K562 (cell line): ENCODE results near the gene IQCN. TPM values are rescaled to one million over a fixed set of nuclear protein-coding genes. Genes with fewer than 3 reads are reported as not detected.

Experiments used
- ATAC-seq: fragments of 200-7000 bp; cut with Tn5 transposase; 3 replicates; pipeline ENCODE4 v1.9.1; 2020; ENCODE audit warnings: moderate library complexity
- BruUV-seq: library from RNA; stranded (reverse); fragments of 400-500 nt; replicated peaks from 2 replicates; lab custom pipeline; 2021; lab: Mats Ljungman, UMichigan
- CTCF ChIA-PET: fragments of 300-600 bp; formaldehyde crosslinking; extraction: SDS; loops from one replicate; lab custom pipeline; 2021; ENCODE audit warnings: low intra/inter-chr PET ratio; lab: Yijun Ruan, JAX
- POLR2A ChIA-PET: fragments of 300-600, 350-650 bp; sonication (Branson Sonifier 250); formaldehyde crosslinking; extraction: SDS; loops from one replicate; lab custom pipeline; 2021; ENCODE audit warnings: antibody characterized with exemption, inconsistent platforms; lab: Yijun Ruan, JAX
- DNase-seq, 4 experiments: peaks; one replicate each; pipeline versions ENCODE4 v3.0.0 to v3.0.0-alpha.2; 2011 to 2018; ENCODE audit warnings: low spot score in 3 of 4, mixed read lengths in 3 of 4; ENCODE audit errors: extremely low read depth in 1 of 4
- FAIRE-seq: peaks from 2 replicates; lab custom pipeline; 2011; peaks lifted over from hg19 to GRCh38; lab: Jason Lieb, UNC
- H2AFZ ChIP-seq: 2 replicates; pipeline ENCODE4 v1.6.0; 2011; ENCODE audit warnings: low read depth, low read length, control low read depth, inconsistent platforms
- H3K27ac ChIP-seq: fragments of 200-600 bp; 3 replicates; pipeline ENCODE4 v1.8.0; 2011; ENCODE audit warnings: low read depth, mild to moderate bottlenecking, control low read depth, inconsistent platforms, low read length, moderate library complexity, mixed read lengths; ENCODE audit errors: extremely low read depth
- H3K27me3 ChIP-seq, 2 experiments: fragments of 300-600 bp in 1 of 2; 2 replicates in 1 of 2; 3 replicates in 1 of 2; pipeline versions ENCODE4 v1.6.0 to v1.8.0; 2011; ENCODE audit warnings: inconsistent platforms in 2 of 2, low read length in 2 of 2, mild to moderate bottlenecking in 1 of 2, mixed read lengths in 1 of 2, moderate library complexity in 1 of 2; ENCODE audit not compliant: control insufficient read depth in 2 of 2, insufficient read depth in 2 of 2
- H3K36me3 ChIP-seq: fragments of 300-600 bp; 3 replicates; pipeline ENCODE4 v1.8.0; 2011; ENCODE audit warnings: mild to moderate bottlenecking, low read length, inconsistent platforms; ENCODE audit not compliant: control insufficient read depth, insufficient read depth
- H3K4me1 ChIP-seq, 2 experiments: fragments of 200-600 bp in 1 of 2; replicated peaks in 1 of 2; 2 replicates in 1 of 2; 3 replicates in 1 of 2; pipeline versions ENCODE4 v1.5.1 to v1.8.0; 2011; ENCODE audit warnings: inconsistent platforms in 2 of 2, low read length in 2 of 2, mild to moderate bottlenecking in 1 of 2, mixed read lengths in 1 of 2, moderate library complexity in 1 of 2; ENCODE audit not compliant: control insufficient read depth in 2 of 2, insufficient read depth in 2 of 2
- H3K4me2 ChIP-seq: 2 replicates; pipeline ENCODE4 v1.6.1; 2011; ENCODE audit warnings: low read length, control low read depth, inconsistent platforms, mixed read lengths; ENCODE audit not compliant: insufficient read depth
- H3K4me3 ChIP-seq: fragments of 200-600 bp; sonication (generic), shearing (Covaris generic); 2 replicates; pipeline ENCODE4 v1.5.1; 2016; ENCODE audit warnings: control low read depth, inconsistent platforms
- H3K79me2 ChIP-seq: fragments of 200-600 bp; 3 replicates; pipeline ENCODE4 v1.8.0; 2011; ENCODE audit warnings: low read length, inconsistent platforms; ENCODE audit not compliant: control insufficient read depth, insufficient read depth
- H3K9ac ChIP-seq, 2 experiments: 2 replicates each; pipeline versions ENCODE4 v1.6.0 to v1.6.1; 2011; ENCODE audit warnings: low read depth in 2 of 2, low read length in 2 of 2, control low read depth in 1 of 2, inconsistent platforms in 1 of 2, mild to moderate bottlenecking in 1 of 2, mixed read lengths in 1 of 2; ENCODE audit not compliant: insufficient read depth in 1 of 2
- H3K9me1 ChIP-seq: one replicate; pipeline ENCODE4 v1.6.0; 2011; ENCODE audit warnings: inconsistent platforms, mild to moderate bottlenecking, low read length, moderate library complexity; ENCODE audit not compliant: control insufficient read depth, insufficient read depth
- H3K9me3 ChIP-seq: replicated peaks from 2 replicates; pipeline ENCODE4 v1.5.1; 2011; ENCODE audit warnings: low read depth, low read length, inconsistent platforms; ENCODE audit not compliant: control insufficient read depth, insufficient read depth
- H4K20me1 ChIP-seq: replicated peaks from 2 replicates; pipeline ENCODE4 v1.6.1; 2011; ENCODE audit warnings: low read length, inconsistent platforms, mixed read lengths; ENCODE audit not compliant: control insufficient read depth, insufficient read depth
- BMI1 ChIP-seq: fragments of 150-350 bp; IDR thresholded peaks from 2 replicates; pipeline ENCODE4 v1.6.1; 2014; ENCODE audit warnings: low read length
- ETV1 ChIP-seq: fragments of 450-650 bp; conservative IDR thresholded peaks from 2 replicates; pipeline ENCODE4 v1.6.1; 2016; ENCODE audit warnings: missing genetic modification characterization, control low read depth, low read depth, missing compliant biosample characterization
- HDAC2 ChIP-seq: fragments of 450-650 bp; IDR thresholded peaks from 2 replicates; pipeline ENCODE4 v1.6.1; 2016; ENCODE audit warnings: mild to moderate bottlenecking
- JUNB ChIP-seq: fragments of 450-650 bp; formaldehyde crosslinking; conservative IDR thresholded peaks from 2 replicates; pipeline ENCODE4 v1.4.0; 2020; ENCODE audit warnings: mild to moderate bottlenecking
- NFE2L1 ChIP-seq: fragments of 450-650 bp; IDR thresholded peaks from 2 replicates; pipeline ENCODE4 v1.6.1; 2016; ENCODE audit warnings: missing genetic modification characterization, low read depth, mild to moderate bottlenecking, missing compliant biosample characterization, moderate library complexity, borderline replicate concordance
- NR1H2 ChIP-seq: sonication (generic); formaldehyde crosslinking; IDR thresholded peaks from 2 replicates; pipeline ENCODE4 v1.4.0; 2020; ENCODE audit warnings: mild to moderate bottlenecking, missing genetic modification reagents
- RBFOX2 ChIP-seq: fragments of 200-400 bp; formaldehyde crosslinking; IDR thresholded peaks from 2 replicates; pipeline ENCODE4 v1.6.1; 2017; ENCODE audit warnings: low read depth, mild to moderate bottlenecking, low read length, moderate library complexity
- SMARCC2 ChIP-seq: fragments of 450-650 bp; IDR thresholded peaks from 2 replicates; pipeline ENCODE4 v1.6.1; 2017; ENCODE audit warnings: antibody characterized with exemption, moderate library complexity, mild to moderate bottlenecking, low read depth
- ZNF133 ChIP-seq: fragments of 250-450 bp; sonication (Bioruptor Pico); IDR thresholded peaks from 2 replicates; pipeline ENCODE4 v1.4.0; 2020; ENCODE audit warnings: mild to moderate bottlenecking
- ZNF197 ChIP-seq: fragments of 200-800 bp; sonication (Bioruptor generic); IDR thresholded peaks from 2 replicates; pipeline ENCODE4 v1.6.1; 2016; ENCODE audit warnings: low read depth, missing genetic modification characterization, missing compliant biosample characterization
- WGBS: fragments of 100-300 bp; shearing (Covaris generic); methylation state at CpG from one replicate; pipeline ENCODE4 v1.1.6; 2016; ENCODE audit warnings: low coverage, mixed read lengths; ENCODE audit not compliant: insufficient coverage; ENCODE audit errors: missing lambda C conversion rate; 5-methylcytosine and 5-hydroxymethylcytosine counted together
- in situ Hi-C: fragments of 300-500 bp; cut with MboI; formaldehyde crosslinking; loops from 4 replicates; pipeline ENCODE4 v1.15.0; 2018; ENCODE audit warnings: inconsistent platforms, mixed read lengths
- intact Hi-C: fragments of 100-400 bp; cut with micrococcal nuclease; formaldehyde crosslinking; loops from 2 replicates; pipeline ENCODE4 v1.14.2; 2022
- polyA plus RNA-seq, 8 experiments: library from polyadenylated mRNA; depleted of rRNA in 4 of 8; stranded (reverse) in 5 of 8; unstranded in 3 of 8; fragments of >200 nt; fragmentation: Nextera tagmentation in 2 of 8; fragmentation: Illumina TruSeq in 1 of 8; extraction: Ambion mirVana in 2 of 8; extraction: Trizol in 1 of 8; gene quantifications; 2 replicates each; pipeline versions ENCODE4 v1.2.1 to v1.2.3, GENCODE V29; 2011 to 2014; ENCODE audit warnings: inconsistent platforms in 1 of 8, missing spikeins in 1 of 8
- total RNA-seq, 7 experiments: library from RNA; depleted of rRNA in 6 of 7; stranded (reverse); fragments of >200 nt in 6 of 7; fragmentation: Illumina TruSeq in 2 of 7; extraction: Trizol in 2 of 7; gene quantifications; 2 replicates each; pipeline versions ENCODE4 v1.2.1 to v1.2.3, GENCODE V29; 2011 to 2021; ENCODE audit warnings: low replicate concordance in 1 of 7
- TF ChIP-seq, protein P1 (sequence below): fragments of 250-450 bp; sonication (Bioruptor Pico); IDR thresholded peaks from 2 replicates; pipeline ENCODE4 v1.5.0; 2021; ENCODE audit warnings: mild to moderate bottlenecking, borderline replicate concordance
- TF ChIP-seq, protein P2 (sequence below): fragments of 200-800 bp; sonication (Bioruptor generic); IDR thresholded peaks from 2 replicates; pipeline ENCODE4 v1.6.1; 2017; ENCODE audit warnings: missing genetic modification characterization, missing compliant biosample characterization

Gene IQCN
- total and polyA plus RNA-seq, 9 of the 15 experiments (the other 6 are each of a cell fraction or from before 2014, with no cell fraction given), result 0.01 to 0.07 (median 0.04) TPM; not detected in 3

DNA sequence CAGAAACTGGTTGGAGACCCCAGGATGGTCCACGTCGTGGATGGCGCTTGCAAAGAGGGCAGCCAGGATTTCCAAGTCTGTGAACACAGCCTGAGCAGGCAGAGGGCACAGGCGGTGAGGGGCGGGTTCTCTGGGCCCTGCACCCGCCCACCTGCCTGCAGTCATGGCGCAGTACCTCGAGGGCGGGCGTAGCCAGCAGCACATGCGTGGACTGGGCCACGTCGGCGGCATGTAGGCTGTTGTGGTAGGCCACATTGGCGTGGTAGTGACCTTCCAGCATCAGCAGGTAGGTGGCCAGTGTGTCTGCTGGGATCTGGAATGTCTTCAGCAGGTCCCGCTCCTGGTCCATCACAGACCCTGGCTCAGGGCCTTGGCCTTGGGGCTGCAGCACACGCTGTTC, 56.1 kb downstream of the IQCN start:
- WGBS, result 44% methylated on average over 17 of the region's 17 CpGs
- H3K27me3 ChIP-seq, result no peaks in the 10 kb centered on the region
- no peak for TF ChIP-seq BMI1
- no peak for TF ChIP-seq SMARCC2
- TF ChIP-seq NFE2L1 (tag), result no peak
- TF ChIP-seq ETV1 (tag), result no peak
- TF ChIP-seq ZNF197 (CRISPR knock-in tag), result no peak
- no peak for TF ChIP-seq RBFOX2
- no peak for TF ChIP-seq HDAC2
- TF ChIP-seq NR1H2 (CRISPR knock-in tag), result no peak
- no peak for TF ChIP-seq JUNB (CRISPR knock-in tag)
- TF ChIP-seq, protein P1, sequence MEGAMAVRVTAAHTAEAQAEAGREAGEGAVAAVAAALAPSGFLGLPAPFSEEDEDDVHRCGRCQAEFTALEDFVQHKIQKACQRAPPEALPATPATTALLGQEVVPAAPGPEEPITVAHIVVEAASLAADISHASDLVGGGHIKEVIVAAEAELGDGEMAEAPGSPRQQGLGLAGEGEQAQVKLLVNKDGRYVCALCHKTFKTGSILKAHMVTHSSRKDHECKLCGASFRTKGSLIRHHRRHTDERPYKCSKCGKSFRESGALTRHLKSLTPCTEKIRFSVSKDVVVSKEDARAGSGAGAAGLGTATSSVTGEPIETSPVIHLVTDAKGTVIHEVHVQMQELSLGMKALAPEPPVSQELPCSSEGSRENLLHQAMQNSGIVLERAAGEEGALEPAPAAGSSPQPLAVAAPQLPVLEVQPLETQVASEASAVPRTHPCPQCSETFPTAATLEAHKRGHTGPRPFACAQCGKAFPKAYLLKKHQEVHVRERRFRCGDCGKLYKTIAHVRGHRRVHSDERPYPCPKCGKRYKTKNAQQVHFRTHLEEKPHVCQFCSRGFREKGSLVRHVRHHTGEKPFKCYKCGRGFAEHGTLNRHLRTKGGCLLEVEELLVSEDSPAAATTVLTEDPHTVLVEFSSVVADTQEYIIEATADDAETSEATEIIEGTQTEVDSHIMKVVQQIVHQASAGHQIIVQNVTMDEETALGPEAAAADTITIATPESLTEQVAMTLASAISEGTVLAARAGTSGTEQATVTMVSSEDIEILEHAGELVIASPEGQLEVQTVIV, result no peak
- TF ChIP-seq ZNF133 (CRISPR knock-in tag), result no peak
- TF ChIP-seq, protein P2, sequence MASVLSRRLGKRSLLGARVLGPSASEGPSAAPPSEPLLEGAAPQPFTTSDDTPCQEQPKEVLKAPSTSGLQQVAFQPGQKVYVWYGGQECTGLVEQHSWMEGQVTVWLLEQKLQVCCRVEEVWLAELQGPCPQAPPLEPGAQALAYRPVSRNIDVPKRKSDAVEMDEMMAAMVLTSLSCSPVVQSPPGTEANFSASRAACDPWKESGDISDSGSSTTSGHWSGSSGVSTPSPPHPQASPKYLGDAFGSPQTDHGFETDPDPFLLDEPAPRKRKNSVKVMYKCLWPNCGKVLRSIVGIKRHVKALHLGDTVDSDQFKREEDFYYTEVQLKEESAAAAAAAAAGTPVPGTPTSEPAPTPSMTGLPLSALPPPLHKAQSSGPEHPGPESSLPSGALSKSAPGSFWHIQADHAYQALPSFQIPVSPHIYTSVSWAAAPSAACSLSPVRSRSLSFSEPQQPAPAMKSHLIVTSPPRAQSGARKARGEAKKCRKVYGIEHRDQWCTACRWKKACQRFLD (CRISPR knock-in tag), result no peak

More for the DNA sequence above, 56.1 kb downstream of the IQCN start:
- ChIA-PET CTCF (no interaction called here), POLR2A (no interaction called here)
- ATAC-seq, result no peak
- Histone ChIP-seq H3K79me2 (no peaks in the 10 kb centered on the region), H3K4me1 (peaks cover 15 to 39% of the 10 kb centered on the region in 2 experiments; a peak in 4 of 5 replicates), H3K4me3 (no peak overlapping the region), H3K27ac (no peak overlapping the region), H3K36me3 (no peaks in the 10 kb centered on the region), H3K9me1 (no peaks in the 10 kb centered on the region), H3K9ac (peak overlapping the region in 1 of 2 experiments; percentile 59; a peak in 1 of 4 replicates), H2AFZ (no peak overlapping the region), H3K9me3 (no peaks in the 10 kb centered on the region), H3K4me2 (no peak overlapping the region), H4K20me1 (no peaks in the 10 kb centered on the region)
- no TSS peak for BruUV-seq
- intact Hi-C loops, result no loop called here
- in situ Hi-C loops, result no loop called here
- no peak for FAIRE-seq
- no peak for DNase-seq
